Brain microvascular endothelial cell (primary cell): ENCODE data around the gene TXNL1.
A peak's percentile ranks its signal among the peaks of the same experiment; 100 is the strongest.

ENCODE experiments used
- DNase-seq: peaks from one replicate; pipeline ENCODE4 v3.0.0-alpha.2; 2020
- H3K27ac ChIP-seq: fragments of 250-450 bp; sonication (Bioruptor Pico); 2 replicates; pipeline ENCODE4 v1.5.1; 2020; ENCODE audit warnings: mild to moderate bottlenecking, moderate library complexity
- H3K27me3 ChIP-seq: fragments of 250-450 bp; sonication (Bioruptor Pico); replicated peaks from 2 replicates; pipeline ENCODE4 v1.5.1; 2020; ENCODE audit warnings: mild to moderate bottlenecking
- H3K36me3 ChIP-seq: fragments of 250-450 bp; sonication (Bioruptor Pico); replicated peaks from 2 replicates; pipeline ENCODE4 v1.5.1; 2020; ENCODE audit warnings: mild to moderate bottlenecking
- H3K4me3 ChIP-seq: 2 replicates; pipeline ENCODE4 v1.5.1; 2011; ENCODE audit warnings: low read depth, mild to moderate bottlenecking, control low read depth, low read length, moderate library complexity
- CTCF ChIP-seq: IDR thresholded peaks from 2 replicates; pipeline ENCODE4 v1.5.1; 2011; ENCODE audit warnings: low read depth, mild to moderate bottlenecking, moderate library complexity, low read length, control low read depth, inconsistent platforms; ENCODE audit errors: missing control alignments
- in situ Hi-C: cut with HindIII; loops from 2 replicates; pipeline ENCODE4 v1.10.0; 2017; ENCODE audit warnings: low sequenced_read_pairs, low pct_ligation_motif_present

The TXNL1 gene

GRCh38 chr18:56593906-56594305 is 44.5 kb downstream of the TXNL1 start:
- Histone ChIP-seq H3K27me3 (no peaks in the 10 kb centered on the region), H3K27ac (no peak overlapping the region), H3K4me3 (no peak overlapping the region), H3K36me3 (no peaks in the 10 kb centered on the region)
- in situ Hi-C loops: no loop called here
- TF ChIP-seq CTCF: no peak
- DNase-seq: peak; percentile 33

- Histone ChIP-seq H3K27me3 (no peaks in the 10 kb centered on the region), H3K27ac (no peak overlapping the region), H3K36me3 (no peaks in the 10 kb centered on the region), H3K4me3 (no peak overlapping the region)
- DNase-seq: no peak
- no peak for TF ChIP-seq CTCF
- in situ Hi-C loops: no loop called here
These were observed 58.4 kb downstream of the TXNL1 start for GRCh38 chr18:56580026-56580425.

GRCh38 chr18:56579451-56579850 is 58.9 kb downstream of the TXNL1 start:
- in situ Hi-C loops: no loop called here
- H3K27me3 ChIP-seq: no peaks in the 10 kb centered on the region
- no peak for DNase-seq
- no peaks in the 10 kb centered on the region for H3K36me3 ChIP-seq
- no peak overlapping the region for H3K4me3 ChIP-seq
- no peak overlapping the region for H3K27ac ChIP-seq
- TF ChIP-seq CTCF: no peak

- TF ChIP-seq CTCF: no peak
- Histone ChIP-seq H3K27me3 (no peaks in the 10 kb centered on the region), H3K4me3 (no peak overlapping the region), H3K27ac (no peak overlapping the region), H3K36me3 (no peaks in the 10 kb centered on the region)
- in situ Hi-C loops: no loop called here
- DNase-seq: peak; percentile 9
These were observed 61.4 kb downstream of the TXNL1 start for GRCh38 chr18:56576826-56577573.

- peak; percentile 56 for TF ChIP-seq CTCF
- H3K27me3 ChIP-seq: no peaks in the 10 kb centered on the region
- H3K4me3 ChIP-seq: no peak overlapping the region
- H3K27ac ChIP-seq: no peak overlapping the region
- DNase-seq: peak; percentile 53
- no peaks in the 10 kb centered on the region for H3K36me3 ChIP-seq
- in situ Hi-C loops: no loop called here
These were observed 62.4 kb downstream of the TXNL1 start for GRCh38 chr18:56575819-56576663.
